B cell (primary cell): ENCODE results near the gene ATP13A5. TPM values are rescaled to one million over a fixed set of nuclear protein-coding genes. Genes with fewer than 3 reads are reported as not detected.

Source experiments
- ATAC-seq: fragments of 200-7000 bp; cut with Tn5 transposase; one replicate; pipeline ENCODE4 v1.10.0; 2021; ENCODE audit warnings: low read depth, mild to moderate bottlenecking, moderate number of reproducible peaks, moderate library complexity
- CTCF ChIA-PET: fragments of 350-600 bp; sonication (Branson Sonifier 250); formaldehyde crosslinking; loops from one replicate; lab custom pipeline; 2021; ENCODE audit warnings: antibody characterized with exemption, inconsistent platforms; lab: Charles Lee
- POLR2A ChIA-PET: fragments of 350-600 bp; sonication (Branson Sonifier 250); formaldehyde crosslinking; loops from one replicate; lab custom pipeline; 2021; ENCODE audit warnings: antibody characterized with exemption; lab: Charles Lee
- DNase-seq: peaks from one replicate; pipeline ENCODE4 v3.0.0; 2013
- H2AFZ ChIP-seq: 2 replicates; pipeline ENCODE4 v1.6.1; 2012; ENCODE audit warnings: mild to moderate bottlenecking, low read depth, low read length; ENCODE audit not compliant: insufficient read depth, poor library complexity, severe bottlenecking
- H3K27ac ChIP-seq, 2 donors: 1 replicate in 1 of 2; 2 replicates in 1 of 2; pipeline ENCODE4 v1.5.1; 2012 to 2013; ENCODE audit warnings: low read length in 2 of 2, mild to moderate bottlenecking in 2 of 2, moderate library complexity in 1 of 2
- H3K27me3 ChIP-seq, 4 experiments: fragments of 200-600 bp in 1 of 4; sonication (generic) in 1 of 4; replicated peaks in 1 of 4; 1 replicate in 2 of 4; 2 replicates in 2 of 4; pipeline versions ENCODE4 v1.6.1 to v1.7.0; 2013 to 2016; ENCODE audit warnings: low read length in 3 of 4, mild to moderate bottlenecking in 2 of 4, mixed read lengths in 1 of 4, moderate library complexity in 1 of 4; ENCODE audit not compliant: insufficient read depth in 4 of 4, control insufficient read depth in 3 of 4; ENCODE audit errors: control extremely low read depth in 1 of 4
- H3K36me3 ChIP-seq, 2 experiments: replicated peaks in 1 of 2; 1 replicate in 1 of 2; 2 replicates in 1 of 2; pipeline versions ENCODE4 v1.6.1 to v1.7.1; 2013; ENCODE audit warnings: low read length in 1 of 2; ENCODE audit not compliant: insufficient read depth in 2 of 2, control insufficient read depth in 1 of 2; ENCODE audit errors: control extremely low read depth in 1 of 2, extremely low read depth in 1 of 2
- H3K4me1 ChIP-seq, 2 donors: fragments of 200-600 bp in 1 of 2; sonication (generic) in 1 of 2; 1 replicate in 1 of 2; 2 replicates in 1 of 2; pipeline versions ENCODE4 v1.5.1 to v1.6.1; 2013 to 2017; ENCODE audit warnings: low read length in 2 of 2; ENCODE audit not compliant: control insufficient read depth in 2 of 2, insufficient read depth in 2 of 2
- H3K4me2 ChIP-seq: replicated peaks from 2 replicates; pipeline ENCODE3; 2012; ENCODE audit warnings: mild to moderate bottlenecking, low read depth, low read length; ENCODE audit not compliant: poor library complexity, severe bottlenecking
- H3K4me3 ChIP-seq, 5 experiments: fragments of 200-600 bp in 1 of 5; sonication (generic) in 1 of 5; 1 replicate in 3 of 5; 2 replicates in 2 of 5; pipeline versions ENCODE4 v1.5.1 to v1.7.0; 2011 to 2016; ENCODE audit warnings: low read length in 4 of 5, mild to moderate bottlenecking in 4 of 5, low read depth in 2 of 5, control low read depth in 1 of 5, moderate library complexity in 1 of 5; ENCODE audit not compliant: insufficient read depth in 1 of 5; ENCODE audit errors: control extremely low read depth in 1 of 5, extremely low read depth in 1 of 5
- H3K79me2 ChIP-seq: fragments of 200-600 bp; sonication (generic); one replicate; pipeline ENCODE4 v1.6.0; 2016; ENCODE audit warnings: low read length; ENCODE audit not compliant: control insufficient read depth, insufficient read depth
- H3K9ac ChIP-seq: fragments of 200-600 bp; sonication (generic); 2 replicates; pipeline ENCODE4 v1.6.1; 2017; ENCODE audit warnings: mild to moderate bottlenecking, low read length, moderate library complexity
- H3K9me3 ChIP-seq, 3 donors: one replicate each; pipeline versions ENCODE4 v1.6.1 to v1.7.1; 2013; ENCODE audit warnings: low read length in 2 of 3; ENCODE audit not compliant: control insufficient read depth in 2 of 3, insufficient read depth in 1 of 3; ENCODE audit errors: control extremely low read depth in 1 of 3
- H4K20me1 ChIP-seq: 2 replicates; pipeline ENCODE4 v1.6.0; 2012; ENCODE audit warnings: mild to moderate bottlenecking, low read length; ENCODE audit not compliant: insufficient read depth, control insufficient read depth, poor library complexity, severe bottlenecking
- H3K27ac Mint-ChIP-seq: one replicate; pipeline ENCODE4 v1.8.0; 2021; ENCODE audit warnings: mixed read lengths
- H3K27me3 Mint-ChIP-seq: one replicate; pipeline ENCODE4 v1.8.0; 2021; ENCODE audit warnings: mixed read lengths
- H3K4me1 Mint-ChIP-seq: one replicate; pipeline ENCODE4 v1.8.0; 2021; ENCODE audit warnings: mixed read lengths
- H3K4me3 Mint-ChIP-seq: one replicate; pipeline ENCODE4 v1.8.0; 2021; ENCODE audit warnings: mixed read lengths
- H3K9me3 Mint-ChIP-seq: one replicate; pipeline ENCODE4 v1.8.0; 2022; ENCODE audit warnings: mixed read lengths; ENCODE audit not compliant: insufficient read depth
- CTCF ChIP-seq: fragments of 200-600 bp; IDR thresholded peaks from one replicate; pipeline ENCODE4 v1.8.0; 2022; ENCODE audit warnings: antibody characterized with exemption, mild to moderate bottlenecking
- EZH2 ChIP-seq: IDR thresholded peaks from 2 replicates; pipeline ENCODE4 v1.6.1; 2012; ENCODE audit warnings: borderline replicate concordance, low read depth, mild to moderate bottlenecking, moderate library complexity, low read length; ENCODE audit not compliant: insufficient read depth, poor library complexity, severe bottlenecking
- WGBS: methylation state at CpG from one replicate; pipeline ENCODE4 v1.1.5; 2013; ENCODE audit warnings: missing lambda C conversion rate; ENCODE audit not compliant: insufficient coverage; 5-methylcytosine and 5-hydroxymethylcytosine counted together
- intact Hi-C: fragments of 100-400 bp; cut with micrococcal nuclease; formaldehyde crosslinking; loops from one replicate; pipeline ENCODE4 v1.10.0; 2022
- polyA plus RNA-seq: library from polyadenylated mRNA; depleted of rRNA; stranded (reverse); fragments of >200 nt; gene quantifications from 2 replicates; pipeline ENCODE4 v1.2.3, GENCODE V29; 2012
- total RNA-seq, 2 donors: library from RNA; stranded (reverse); fragments of 120-200 nt in 1 of 2; gene quantifications; 1 replicate in 1 of 2; 2 replicates in 1 of 2; pipeline versions ENCODE4 v1.2.3 to v1.2.4, GENCODE V29; 2013 to 2022

The ATP13A5 gene
- total and polyA plus RNA-seq, 2 donors (not counting 1 experiment from before 2014, with no cell fraction given) = 0.12 TPM; not detected in 1

DNA sequence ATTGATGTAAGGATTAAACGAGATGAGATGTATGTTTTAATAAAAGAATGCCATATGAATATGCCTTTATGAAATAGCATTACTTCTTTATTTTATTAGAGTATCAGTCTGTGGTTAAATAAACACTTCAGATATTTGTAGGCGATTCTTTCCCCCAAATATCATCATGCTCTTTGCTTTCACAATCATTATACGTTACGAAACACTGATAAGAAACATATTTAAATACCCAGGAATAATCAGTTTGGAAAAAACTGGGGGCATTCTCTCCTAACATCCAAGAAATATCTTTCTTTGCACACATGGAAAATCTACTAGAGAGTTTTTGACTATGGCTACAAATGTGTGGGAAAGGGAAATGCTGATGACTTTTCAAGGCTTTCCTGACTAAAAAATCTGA, 142.0 kb downstream of the ATP13A5 start:
- POLR2A ChIA-PET = no interaction called here
- DNase-seq = no peak
- Histone ChIP-seq H3K4me3 (no peak overlapping the region), H4K20me1 (no peaks in the 10 kb centered on the region), H3K79me2 (no peaks in the 10 kb centered on the region), H3K27me3 (peaks cover 0 to 7% (median 3%) of the 10 kb centered on the region in 4 experiments), H3K27ac (no peak overlapping the region), H2AFZ (no peak overlapping the region), H3K9ac (no peak overlapping the region), H3K9me3 (no peaks in the 10 kb centered on the region), H3K4me2 (no peak overlapping the region), H3K4me1 (peaks cover 0 to 3% of the 10 kb centered on the region in 2 donors), H3K36me3 (no peaks in the 10 kb centered on the region)
- Mint-ChIP-seq H3K27ac (no peak overlapping the region), H3K4me3 (no peak overlapping the region), H3K9me3 (no peaks in the 10 kb centered on the region), H3K27me3 (peaks cover 12% of the 10 kb centered on the region), H3K4me1 (peaks cover 9% of the 10 kb centered on the region)
- TF ChIP-seq CTCF = no peak
- no peak for TF ChIP-seq EZH2
- ATAC-seq = no peak
- no CpG with 5 or more reads among the region's 4 CpGs for WGBS
- CTCF ChIA-PET = no interaction called here
- intact Hi-C loops = no loop called here

DNA sequence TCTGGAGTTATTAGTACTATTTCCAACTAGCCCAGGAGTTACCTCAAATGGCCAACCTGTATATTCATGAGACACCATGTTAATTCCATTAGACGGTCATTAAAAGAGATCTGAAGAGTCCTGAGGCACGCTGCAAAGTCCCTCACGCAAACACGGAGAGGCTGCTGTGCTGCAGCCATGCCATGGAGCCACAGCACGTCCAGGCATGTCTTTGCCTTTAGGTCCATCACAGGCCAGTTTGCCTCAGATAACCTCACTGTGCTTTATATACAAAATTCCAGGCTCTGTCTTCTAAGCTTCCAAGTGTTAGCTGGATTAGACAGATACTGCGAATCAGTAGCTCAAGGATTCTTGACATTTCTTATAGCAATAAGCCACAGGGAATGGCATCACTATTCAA, 147.4 kb downstream of the ATP13A5 start:
- Histone ChIP-seq H2AFZ (no peak overlapping the region), H3K79me2 (no peaks in the 10 kb centered on the region), H3K9ac (no peak overlapping the region), H3K4me2 (no peak overlapping the region), H3K4me1 (no peaks in the 10 kb centered on the region), H4K20me1 (no peaks in the 10 kb centered on the region), H3K9me3 (no peaks in the 10 kb centered on the region), H3K4me3 (no peak overlapping the region), H3K27ac (no peak overlapping the region), H3K27me3 (peaks cover 0 to under 1% (median 0%) of the 10 kb centered on the region in 4 experiments), H3K36me3 (no peaks in the 10 kb centered on the region)
- CTCF ChIA-PET = no interaction called here
- no peak overlapping the region for H3K27ac Mint-ChIP-seq
- H3K4me1 Mint-ChIP-seq = no peaks in the 10 kb centered on the region
- ATAC-seq = no peak
- WGBS = 81% methylated on average over 5 of the region's 6 CpGs
- TF ChIP-seq EZH2 = no peak
- TF ChIP-seq CTCF = no peak
- intact Hi-C loops = no loop called here
- H3K4me3 Mint-ChIP-seq = no peak overlapping the region
- H3K27me3 Mint-ChIP-seq = peaks cover 9% of the 10 kb centered on the region
- no peaks in the 10 kb centered on the region for H3K9me3 Mint-ChIP-seq
- DNase-seq = no peak
- POLR2A ChIA-PET = no interaction called here
